Stimulated activated naive CD8-positive, alpha-beta T cell treated with anti-CD3 and anti-CD28 coated beads, Interleukin-15, Interleukin-2, amounts not matched to agents 100 U/mL and 50 U/mL, for 24 hours (primary cell): ENCODE results near the gene ABHD4.
"Not testable (repeated sequence)": the region's sequence is repeated elsewhere in the genome, so short reads cannot be mapped to it uniquely, and the experiment has no call there.

Experiments used
- ATAC-seq: fragments of 150-1000 bp; cut with Tn5 transposase; one replicate; pipeline ENCODE4 v1.10.0; 2021
- DNase-seq: peaks from one replicate; pipeline ENCODE4 v3.0.0; 2021

Gene ABHD4, protein sequence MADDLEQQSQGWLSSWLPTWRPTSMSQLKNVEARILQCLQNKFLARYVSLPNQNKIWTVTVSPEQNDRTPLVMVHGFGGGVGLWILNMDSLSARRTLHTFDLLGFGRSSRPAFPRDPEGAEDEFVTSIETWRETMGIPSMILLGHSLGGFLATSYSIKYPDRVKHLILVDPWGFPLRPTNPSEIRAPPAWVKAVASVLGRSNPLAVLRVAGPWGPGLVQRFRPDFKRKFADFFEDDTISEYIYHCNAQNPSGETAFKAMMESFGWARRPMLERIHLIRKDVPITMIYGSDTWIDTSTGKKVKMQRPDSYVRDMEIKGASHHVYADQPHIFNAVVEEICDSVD

DNA sequence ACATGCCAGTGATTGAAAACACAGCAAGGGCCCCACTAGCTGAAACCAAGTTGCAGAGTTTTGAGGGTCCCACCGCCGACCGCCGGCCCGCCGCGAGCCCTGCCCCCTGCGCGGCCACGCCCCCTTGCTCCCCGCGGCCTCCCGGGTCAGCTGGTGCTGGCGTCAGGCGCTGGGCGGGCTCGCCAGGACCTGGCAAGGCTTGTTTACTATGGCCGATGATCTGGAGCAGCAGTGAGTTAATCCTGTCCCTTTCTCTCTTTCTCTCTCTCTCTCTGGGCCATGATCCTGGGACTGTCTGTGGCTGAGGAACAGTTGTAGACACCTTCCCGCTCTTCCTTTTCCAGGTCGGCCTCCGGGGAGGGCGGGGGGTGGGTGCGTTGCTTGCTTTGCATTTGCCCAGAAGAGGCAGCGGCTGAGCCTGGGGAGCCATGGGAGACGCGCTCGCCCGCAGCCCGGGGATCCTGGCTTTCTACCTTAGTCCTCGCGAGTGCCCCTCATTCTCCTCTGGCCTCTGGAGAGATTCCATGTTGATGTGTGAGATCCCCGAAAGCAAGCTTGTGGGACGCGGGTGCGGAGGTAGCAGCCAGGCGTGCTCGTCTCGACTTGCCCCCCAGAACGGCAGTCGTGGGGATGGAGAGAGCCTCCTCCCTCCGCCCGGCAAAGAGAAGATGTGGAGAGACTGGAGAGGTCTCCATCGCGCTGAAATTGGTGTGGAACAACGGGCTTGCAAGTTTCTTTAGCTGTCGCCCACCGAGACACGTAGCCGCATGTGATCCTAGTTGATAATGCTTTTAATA, at the start of gene ABHD4:
Gene ABHD4, plus strand, starts transcription at position 202 of the 797 bp plus-strand sequence. Its CDS starts 7 bp downstream, at position 209.
- peak; percentile 80 for DNase-seq

DNA sequence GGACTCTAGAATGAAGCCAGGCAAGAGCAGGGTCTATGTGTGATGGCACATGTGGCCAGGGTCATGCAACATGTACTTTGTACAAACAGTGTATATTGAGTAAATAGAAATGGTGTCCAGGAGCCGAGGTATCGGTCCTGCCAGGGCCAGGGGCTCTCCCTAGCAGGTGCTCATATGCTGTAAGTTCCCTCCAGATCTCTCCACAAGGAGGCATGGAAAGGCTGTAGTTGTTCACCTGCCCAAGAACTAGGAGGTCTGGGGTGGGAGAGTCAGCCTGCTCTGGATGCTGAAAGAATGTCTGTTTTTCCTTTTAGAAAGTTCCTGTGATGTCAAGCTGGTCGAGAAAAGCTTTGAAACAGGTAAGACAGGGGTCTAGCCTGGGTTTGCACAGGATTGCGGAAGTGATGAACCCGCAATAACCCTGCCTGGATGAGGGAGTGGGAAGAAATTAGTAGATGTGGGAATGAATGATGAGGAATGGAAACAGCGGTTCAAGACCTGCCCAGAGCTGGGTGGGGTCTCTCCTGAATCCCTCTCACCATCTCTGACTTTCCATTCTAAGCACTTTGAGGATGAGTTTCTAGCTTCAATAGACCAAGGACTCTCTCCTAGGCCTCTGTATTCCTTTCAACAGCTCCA, 48.7 kb upstream of the ABHD4 start:
- ATAC-seq (peak; percentile 1), DNase-seq (no peak)

More for the DNA sequence above, at the start of gene ABHD4:
- peak; percentile 84 for ATAC-seq

DNA sequence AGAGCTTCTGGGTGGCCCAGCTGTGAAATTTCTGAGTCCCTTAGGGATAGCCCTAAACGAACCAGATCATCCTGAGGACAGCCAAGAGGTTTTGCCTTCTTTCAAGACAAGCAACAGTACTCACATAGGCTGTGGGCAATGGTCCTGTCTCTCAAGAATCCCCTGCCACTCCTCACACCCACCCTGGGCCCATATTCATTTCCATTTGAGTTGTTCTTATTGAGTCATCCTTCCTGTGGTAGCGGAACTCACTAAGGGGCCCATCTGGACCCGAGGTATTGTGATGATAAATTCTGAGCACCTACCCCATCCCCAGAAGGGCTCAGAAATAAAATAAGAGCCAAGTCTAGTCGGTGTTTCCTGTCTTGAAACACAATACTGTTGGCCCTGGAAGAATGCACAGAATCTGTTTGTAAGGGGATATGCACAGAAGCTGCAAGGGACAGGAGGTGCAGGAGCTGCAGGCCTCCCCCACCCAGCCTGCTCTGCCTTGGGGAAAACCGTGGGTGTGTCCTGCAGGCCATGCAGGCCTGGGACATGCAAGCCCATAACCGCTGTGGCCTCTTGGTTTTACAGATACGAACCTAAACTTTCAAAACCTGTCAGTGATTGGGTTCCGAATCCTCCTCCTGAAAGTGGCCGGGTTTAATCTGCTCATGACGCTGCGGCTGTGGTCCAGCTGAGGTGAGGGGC, 48.0 kb upstream of the ABHD4 start:
- DNase-seq, result peak; percentile 70

DNA sequence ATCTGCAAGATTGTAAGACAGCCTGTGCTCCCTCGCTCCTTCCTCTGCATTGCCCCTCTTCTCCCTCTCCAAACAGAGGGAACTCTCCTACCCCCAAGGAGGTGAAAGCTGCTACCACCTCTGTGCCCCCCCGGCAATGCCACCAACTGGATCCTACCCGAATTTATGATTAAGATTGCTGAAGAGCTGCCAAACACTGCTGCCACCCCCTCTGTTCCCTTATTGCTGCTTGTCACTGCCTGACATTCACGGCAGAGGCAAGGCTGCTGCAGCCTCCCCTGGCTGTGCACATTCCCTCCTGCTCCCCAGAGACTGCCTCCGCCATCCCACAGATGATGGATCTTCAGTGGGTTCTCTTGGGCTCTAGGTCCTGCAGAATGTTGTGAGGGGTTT, 46.5 kb upstream of the ABHD4 start:
- no peak for DNase-seq
- no peak for ATAC-seq

More for the DNA sequence above, 48.0 kb upstream of the ABHD4 start:
- ATAC-seq, result peak; percentile 65

DNA sequence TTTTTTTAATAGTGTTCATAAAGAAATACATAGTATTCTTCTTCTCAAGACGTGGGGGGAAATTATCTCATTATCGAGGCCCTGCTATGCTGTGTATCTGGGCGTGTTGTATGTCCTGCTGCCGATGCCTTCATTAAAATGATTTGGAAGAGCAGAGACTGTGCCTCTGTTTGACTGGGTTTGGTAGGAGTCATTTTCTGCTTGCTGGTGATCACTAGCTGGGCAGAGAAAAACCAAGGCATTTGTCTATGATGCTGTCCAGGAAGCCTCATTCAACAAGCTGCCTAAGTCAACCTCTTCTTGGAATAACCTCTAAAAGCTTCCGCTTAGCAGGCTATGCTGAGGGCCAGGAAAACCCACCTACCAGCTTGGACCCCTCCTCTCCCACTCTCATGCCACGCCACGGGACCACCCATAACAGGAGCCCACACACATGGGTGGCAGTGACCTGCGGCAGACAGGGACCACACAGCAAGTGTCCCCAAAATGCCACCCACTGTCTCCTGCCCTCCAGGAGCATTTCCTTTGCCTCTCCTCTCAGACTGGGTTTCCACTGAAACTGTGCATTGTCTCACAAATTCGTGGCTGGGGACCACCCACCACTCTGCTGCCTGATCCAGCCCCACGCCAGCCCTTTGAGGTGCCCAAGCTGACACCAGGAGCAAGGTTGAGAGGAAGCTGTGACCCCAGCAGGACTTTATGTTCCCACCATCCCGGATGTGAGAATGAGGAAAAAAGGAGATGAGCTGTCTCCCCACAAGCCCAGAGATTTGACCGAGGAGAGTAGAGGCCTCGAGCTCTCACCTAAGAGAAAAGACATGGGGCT, 45.9 kb upstream of the ABHD4 start:
- peak; percentile 57 for DNase-seq
- no peak for ATAC-seq

DNA sequence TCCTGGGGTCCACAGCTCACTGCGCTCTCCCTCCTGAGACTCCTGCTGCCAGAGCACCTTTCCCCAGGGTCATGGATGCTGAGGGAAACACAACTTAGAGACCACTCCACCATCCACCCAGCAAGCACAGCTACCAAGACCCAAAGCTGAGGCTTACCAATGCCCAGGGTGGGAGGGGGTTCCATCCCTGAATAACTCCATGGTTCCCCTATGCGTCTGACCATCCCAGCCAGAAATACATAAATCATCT, 45.3 kb upstream of the ABHD4 start:
- DNase-seq (no peak), ATAC-seq (no peak)

DNA sequence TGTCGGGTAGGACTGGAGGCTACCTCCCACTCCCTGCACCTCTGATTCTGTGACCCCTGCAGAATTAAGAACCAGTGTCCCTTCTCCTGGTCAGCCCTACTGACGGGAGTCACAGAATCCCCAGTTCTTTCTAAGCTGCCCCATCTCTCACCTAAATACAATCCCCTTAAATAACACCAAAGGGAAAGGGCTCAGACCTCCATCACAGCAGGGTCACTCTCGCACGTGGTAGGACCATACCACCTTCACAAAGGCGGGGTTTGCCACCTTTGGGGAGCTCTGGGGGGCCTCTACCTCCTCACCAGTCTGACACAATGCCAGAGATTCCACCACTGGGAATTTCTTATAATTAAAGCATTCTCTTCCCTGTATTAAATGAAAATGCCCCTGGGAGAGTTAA, 44.7 kb upstream of the ABHD4 start:
- DNase-seq (peak; percentile 38), ATAC-seq (no peak)

DNA sequence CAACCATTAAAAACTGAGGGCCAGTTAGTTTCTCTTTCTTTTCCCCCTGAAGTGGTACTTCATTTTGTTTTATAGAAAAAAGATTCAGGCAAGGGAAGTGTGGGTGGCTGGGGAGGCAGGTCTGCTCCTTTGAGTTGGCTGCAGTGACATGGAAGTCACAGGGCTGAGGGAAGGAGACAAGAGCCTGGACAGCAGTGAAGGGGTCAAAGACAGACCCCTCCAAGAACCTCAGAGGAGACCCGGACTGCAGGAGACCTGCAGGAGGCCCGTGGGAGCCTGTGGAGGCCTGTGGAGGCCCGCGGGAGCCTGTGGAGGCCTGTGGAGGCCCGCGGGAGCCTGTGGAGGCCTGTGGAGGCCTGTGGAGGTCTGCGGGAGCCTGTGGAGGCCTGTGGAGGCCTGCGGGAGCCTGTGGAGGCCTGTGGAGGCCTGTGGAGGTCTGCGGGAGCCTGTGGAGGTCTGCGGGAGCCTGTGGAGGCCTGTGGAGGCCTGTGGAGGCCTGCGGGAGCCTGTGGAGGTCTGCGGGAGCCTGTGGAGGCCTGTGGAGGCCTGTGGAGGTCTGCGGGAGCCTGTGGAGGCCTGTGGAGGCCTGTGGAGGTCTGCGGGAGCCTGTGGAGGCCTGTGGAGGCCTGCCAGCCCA, 44.1 kb upstream of the ABHD4 start:
- DNase-seq, ATAC-seq: not testable (repeated sequence)

DNA sequence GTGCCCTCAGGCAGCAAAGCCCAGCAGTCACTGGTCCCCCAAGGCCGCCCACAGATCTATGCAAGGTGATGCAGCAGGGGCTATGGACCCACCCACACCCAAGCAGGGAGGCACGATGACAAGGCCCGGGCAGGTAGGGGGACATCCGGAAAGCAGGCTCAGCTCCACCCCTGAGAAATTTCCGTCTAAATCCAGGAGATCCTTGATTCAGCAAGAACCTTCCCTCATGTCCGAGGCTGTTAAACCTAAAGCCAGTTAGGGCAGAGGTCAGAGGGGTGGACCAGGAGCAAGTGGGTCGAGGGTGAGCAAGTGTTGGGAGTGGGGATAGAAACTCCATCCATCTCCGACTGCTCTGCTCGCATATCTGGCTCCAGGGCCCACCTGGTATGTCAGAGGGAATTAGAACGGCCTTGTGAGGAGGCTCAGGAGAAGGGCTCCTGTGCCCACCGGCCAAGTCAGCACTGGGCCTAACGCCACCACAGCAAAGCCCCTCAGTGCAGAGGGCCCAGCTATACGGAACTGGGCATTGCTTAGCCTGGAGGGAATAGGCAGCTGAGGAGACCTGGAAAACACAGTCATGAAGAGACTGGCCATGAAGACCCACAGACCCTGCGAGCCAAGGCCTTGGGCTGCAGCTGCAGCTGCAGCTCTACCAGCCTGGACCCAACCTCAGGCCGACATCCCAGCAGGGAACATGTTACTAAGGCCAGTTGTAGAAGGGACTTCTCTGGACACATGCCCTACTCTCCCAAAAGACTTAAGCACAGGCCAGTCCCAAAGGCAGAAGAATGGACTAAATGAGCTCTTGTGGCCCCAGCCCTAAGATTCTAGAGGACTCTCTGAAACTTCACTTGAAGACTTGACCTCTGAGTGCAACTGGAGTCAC, 43.4 kb upstream of the ABHD4 start:
- no peak for DNase-seq
- ATAC-seq, result no peak

DNA sequence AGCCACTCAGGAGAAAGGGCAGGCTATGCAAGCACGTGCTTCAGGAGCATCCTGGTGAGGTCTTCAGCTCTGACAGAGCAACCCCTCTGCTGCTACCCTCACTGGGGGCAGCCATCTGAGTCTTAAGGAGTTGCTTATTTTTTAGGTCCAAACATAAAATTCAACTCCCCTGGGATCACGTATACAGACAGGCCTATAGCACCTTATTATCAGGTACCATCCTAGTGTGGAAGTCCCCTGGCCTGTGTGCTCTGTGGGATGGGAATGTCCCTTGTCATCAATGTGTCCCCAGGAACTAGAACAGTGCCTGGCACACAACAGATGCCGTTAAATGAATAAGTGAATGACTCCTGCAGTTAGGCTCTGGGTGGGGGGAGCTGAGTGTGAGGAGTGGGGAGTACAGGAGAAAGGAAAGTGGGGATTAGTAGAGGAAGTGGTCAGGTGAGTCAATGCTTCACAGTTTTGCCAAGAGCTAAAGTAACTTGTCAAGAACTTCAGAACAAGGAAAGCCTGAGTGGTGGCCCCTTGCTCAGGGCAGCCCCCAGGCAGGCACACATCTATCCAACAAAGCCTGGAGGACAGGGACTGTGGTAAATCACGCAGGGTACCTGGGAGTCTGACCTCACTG, 42.6 kb upstream of the ABHD4 start:
- DNase-seq (peak; percentile 75), ATAC-seq (peak; percentile 51)

DNA sequence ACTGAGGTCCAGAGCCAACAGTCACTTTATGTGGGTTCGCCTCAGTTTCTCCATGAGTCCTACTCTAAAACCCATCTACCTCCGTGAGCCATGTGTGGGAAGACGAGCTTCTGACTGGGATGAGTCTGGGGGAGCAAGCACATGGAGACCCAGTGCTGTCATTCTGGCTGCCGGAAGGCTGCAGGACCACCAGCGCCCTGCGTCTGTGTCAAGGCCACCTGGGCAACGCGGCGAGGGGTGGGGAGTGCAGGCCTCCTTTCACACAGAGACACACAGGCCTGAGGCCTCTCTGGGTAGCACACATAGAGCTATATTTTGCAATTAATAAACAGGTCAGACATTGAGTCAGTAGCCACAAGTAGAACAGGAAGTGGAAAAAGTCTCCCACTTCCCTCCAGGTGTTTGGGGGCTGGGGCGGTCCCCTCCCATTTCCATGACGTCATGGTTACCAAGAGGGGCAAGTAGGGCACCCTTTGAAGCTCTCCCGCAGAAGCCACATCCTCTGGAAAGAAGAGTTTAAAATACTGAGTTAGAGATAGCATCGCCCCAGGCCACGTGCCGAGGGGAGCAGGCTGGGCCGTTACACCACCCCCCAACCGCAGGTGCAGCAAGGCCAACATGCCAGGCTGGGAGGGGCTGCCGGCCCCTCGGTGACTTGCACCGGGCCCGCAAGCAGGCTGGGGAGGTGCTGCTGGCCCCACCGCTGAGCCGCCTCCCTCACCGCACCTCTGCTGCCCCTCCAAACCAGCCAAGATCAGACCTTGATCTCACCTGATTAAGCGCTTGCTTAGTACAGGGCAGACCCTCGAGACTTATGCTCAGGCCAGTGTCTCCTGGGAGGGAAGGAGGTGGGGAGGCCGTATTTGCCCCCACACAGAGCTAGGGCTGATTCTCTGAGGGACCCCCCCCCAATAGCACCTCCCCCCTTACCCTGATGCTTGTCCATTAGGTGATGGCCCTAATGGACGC, 41.8 kb upstream of the ABHD4 start:
- peak; percentile 95 for DNase-seq
- ATAC-seq, result peak; percentile 60

DNA sequence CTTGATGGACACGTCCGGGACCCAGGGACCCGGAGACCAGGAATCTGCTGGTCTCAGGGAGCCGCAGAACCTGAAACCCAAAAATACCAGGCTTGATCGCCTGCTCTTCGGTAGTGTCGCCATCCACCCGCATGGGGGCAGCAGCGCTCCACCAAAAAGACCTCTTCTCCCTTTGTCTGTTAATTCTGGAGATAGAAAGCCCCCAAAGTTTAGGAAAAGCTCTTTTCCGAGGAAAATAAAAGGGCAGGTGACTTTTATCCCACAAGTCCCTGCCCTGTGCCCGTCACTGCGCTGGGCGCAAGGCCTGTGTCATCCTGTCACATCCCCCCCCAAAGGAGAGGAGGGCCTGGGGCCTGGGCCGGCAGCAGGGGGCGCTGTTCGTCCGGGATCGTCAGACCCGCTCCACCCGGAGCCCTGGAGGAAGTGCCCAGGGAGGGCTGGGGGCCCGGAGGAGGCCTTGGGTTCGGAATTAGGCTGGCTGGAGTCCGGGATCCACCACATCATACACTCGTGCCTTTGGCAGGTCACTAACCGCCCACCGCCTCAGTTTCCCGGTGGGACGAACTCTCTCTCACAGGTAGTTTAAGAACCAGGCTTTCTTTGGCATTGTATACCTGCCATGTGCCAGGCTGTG, 41.0 kb upstream of the ABHD4 start:
- peak; percentile 11 for ATAC-seq
- DNase-seq, result peak; percentile 98

DNA sequence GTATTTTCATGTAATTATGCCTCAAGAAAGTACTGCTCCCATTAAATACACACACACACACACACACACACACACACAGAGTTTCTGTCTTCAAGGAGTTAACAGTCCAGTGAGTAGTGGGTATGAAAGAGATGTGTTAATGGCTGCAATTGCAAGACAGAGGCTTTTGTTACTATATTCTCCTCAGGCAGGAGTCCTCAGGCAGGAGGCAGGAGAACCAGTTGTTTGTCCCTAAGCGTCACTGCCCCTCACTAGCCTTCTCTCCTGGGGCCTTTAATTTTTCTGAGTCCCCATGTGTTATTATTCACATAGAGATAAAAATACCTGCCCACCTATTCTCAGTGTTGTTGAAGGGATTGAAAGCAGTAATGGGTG, 40.3 kb upstream of the ABHD4 start:
- no peak for DNase-seq
- no peak for ATAC-seq

DNA sequence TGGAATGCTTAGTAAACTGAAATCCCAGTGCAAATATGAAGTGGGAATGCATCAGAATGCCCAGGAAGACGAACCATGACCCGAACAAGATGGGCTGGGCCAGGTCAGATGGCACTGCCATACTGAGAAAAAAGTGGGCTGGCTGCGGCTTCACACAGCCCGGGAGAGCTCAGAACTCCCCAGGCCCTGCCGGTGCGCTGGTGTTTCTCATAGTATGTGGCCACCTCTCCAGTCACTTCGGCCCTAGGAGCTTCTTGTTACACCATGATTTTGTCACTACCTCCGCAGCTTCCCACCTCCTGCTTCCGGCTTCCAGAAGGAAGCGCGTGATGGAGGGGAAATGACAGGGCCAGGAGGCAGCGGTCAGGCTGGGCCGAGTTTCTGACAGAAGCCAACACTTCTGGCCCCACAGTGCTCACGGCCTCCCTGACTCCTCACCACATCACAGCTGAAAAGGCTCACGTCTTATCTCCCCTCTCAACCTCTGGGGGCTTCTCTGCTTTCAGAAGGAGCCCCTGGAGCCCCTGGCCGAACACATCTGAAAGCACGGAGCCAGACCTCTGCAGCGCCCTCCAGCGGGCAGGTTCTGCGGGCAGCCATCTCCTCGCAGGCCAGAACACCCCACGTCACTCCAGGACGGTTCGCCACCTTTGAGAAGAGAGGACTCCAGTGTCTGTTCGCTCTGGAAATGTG, 39.7 kb upstream of the ABHD4 start:
- ATAC-seq (no peak), DNase-seq (peak; percentile 85)

DNA sequence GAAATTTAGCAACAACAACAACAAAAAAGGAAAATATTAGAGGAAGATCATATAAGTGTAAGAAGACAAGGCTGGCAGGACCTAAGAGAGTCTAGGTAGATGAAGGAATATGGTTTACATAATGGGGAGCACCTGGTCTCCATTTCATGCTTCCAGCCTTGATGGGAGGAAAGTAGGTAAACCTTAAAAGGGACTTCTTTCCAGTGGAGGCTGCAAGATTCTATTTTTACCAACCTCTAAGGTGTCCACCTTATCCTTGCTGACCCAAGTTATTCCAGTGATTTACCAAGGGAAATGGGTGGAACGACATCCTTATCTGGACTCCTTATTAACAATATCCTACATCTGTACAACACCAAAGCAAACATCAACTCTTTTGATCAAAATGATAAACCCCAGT, 39.1 kb upstream of the ABHD4 start:
- no peak for DNase-seq
- ATAC-seq, result no peak

DNA sequence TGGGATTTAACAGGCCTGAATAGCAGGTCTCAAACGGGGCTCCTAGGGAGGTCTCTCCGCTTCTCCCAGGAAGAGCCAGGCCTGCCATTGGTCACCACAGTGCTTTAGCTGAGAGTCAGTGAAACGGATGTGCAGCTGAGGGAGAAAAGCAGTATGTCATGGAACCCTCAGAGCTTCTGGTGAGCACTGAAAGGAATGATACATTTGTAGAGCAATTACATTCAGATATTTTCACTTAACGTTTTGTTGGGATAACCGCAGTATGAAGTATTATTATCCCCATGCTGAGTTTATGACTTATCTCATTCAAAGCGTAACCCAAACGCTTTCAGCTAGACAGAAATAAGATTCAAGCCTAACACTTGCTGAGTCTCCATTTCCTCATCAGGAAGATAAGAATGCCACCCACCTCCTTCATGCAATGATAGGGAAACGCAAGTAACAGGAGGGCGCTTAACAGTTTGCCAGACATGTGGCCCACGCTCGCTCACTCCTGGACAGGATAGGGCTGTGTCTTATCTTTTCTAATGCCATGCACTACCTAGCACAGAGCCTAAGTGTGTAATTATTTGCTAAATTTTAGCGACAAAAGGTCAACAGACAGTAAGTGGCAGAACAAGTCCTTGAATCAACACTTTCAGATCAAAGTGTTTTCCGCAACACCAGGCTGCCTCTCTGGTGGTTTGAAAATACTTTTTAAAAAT, 37.3 kb upstream of the ABHD4 start:
- peak; percentile 2 for ATAC-seq
- peak; percentile 56 for DNase-seq

DNA sequence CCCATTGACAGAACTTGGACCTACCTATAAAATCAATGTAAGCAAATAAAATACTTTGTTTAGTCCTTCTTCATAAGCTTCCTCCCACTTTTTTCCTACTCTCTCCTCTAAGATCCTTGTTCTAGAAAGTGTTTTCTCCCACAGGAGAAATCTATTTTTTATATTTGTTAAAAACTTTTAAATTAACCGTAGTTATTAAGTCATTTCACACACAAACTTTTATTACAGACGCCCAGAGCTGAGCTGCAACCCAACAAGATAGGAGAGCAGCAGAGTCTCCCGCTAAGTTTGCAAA, 36.8 kb upstream of the ABHD4 start:
- no peak for DNase-seq
- ATAC-seq, result no peak
